ENCODE measurements around the gene IFT43. TPM values are rescaled to one million over a fixed set of nuclear protein-coding genes. Genes with fewer than 3 reads are reported as not detected.

The IFT43 gene
- total RNA-seq, 4 donors from 2014 or later, result 24.5 to 412 (median 31.2) TPM

- Histone ChIP-seq H3K4me1 (no peaks in the 10 kb centered on the region), H3K27ac (no peak overlapping the region), H3K4me3 (no peak overlapping the region), H3K9me3 (no peaks in the 10 kb centered on the region), H3K36me3 (no peaks in the 10 kb centered on the region), H3K27me3 (no peaks in the 10 kb centered on the region)
- WGBS, 2 donors (ENCODE audit: low coverage in 1 of 2), result 78 to 93% methylated on average over 3 to 10 of the region's 10 CpGs
- intact Hi-C loops (cut with DNase I; ENCODE audit: low total_unique reads), result no loop called here
- TF ChIP-seq POLR2AphosphoS5 (IDR thresholded peaks at IDR 0.05) (no peak), EP300 (IDR thresholded peaks at IDR 0.05; ENCODE audit: low read depth) (no peak), POLR2A (IDR thresholded peaks at IDR 0.05) (no peak), CTCF (IDR thresholded peaks at IDR 0.05) (no peak)
- in situ Hi-C loops (cut with MboI; ENCODE audit: low pct_ligation_motif_present in 1 of 4, low pct_unique_long_range_greater_than_20kb in 1 of 4, low sequenced_read_pairs in 3 of 4), result no loop called here
- DNase-seq, result no peak
These were observed 138.1 kb downstream of the IFT43 start for GRCh38 chr14:76123426-76124225.

GRCh38 chr14:76125511-76125910 lies 139.9 kb downstream of the IFT43 start:
- no peak for DNase-seq
- WGBS, 2 donors (ENCODE audit: low coverage in 1 of 2), result 49 to 64% methylated on average over 4 to 8 of the region's 8 CpGs
- intact Hi-C loops (cut with DNase I; ENCODE audit: low total_unique reads), result no loop called here
- in situ Hi-C loops (cut with MboI; ENCODE audit: low pct_ligation_motif_present in 1 of 4, low pct_unique_long_range_greater_than_20kb in 1 of 4, low sequenced_read_pairs in 3 of 4), result no loop called here
- TF ChIP-seq CTCF (IDR thresholded peaks at IDR 0.05) (no peak), POLR2AphosphoS5 (IDR thresholded peaks at IDR 0.05) (no peak), EP300 (IDR thresholded peaks at IDR 0.05; ENCODE audit: low read depth) (no peak), POLR2A (IDR thresholded peaks at IDR 0.05) (no peak)
- Histone ChIP-seq H3K4me3 (no peak overlapping the region), H3K9me3 (no peaks in the 10 kb centered on the region), H3K36me3 (no peaks in the 10 kb centered on the region), H3K27ac (no peak overlapping the region), H3K27me3 (peaks cover 12% of the 10 kb centered on the region), H3K4me1 (no peaks in the 10 kb centered on the region)

GRCh38 chr14:76126076-76126475 lies 140.5 kb downstream of the IFT43 start:
- Histone ChIP-seq H3K27me3 (peaks cover 17% of the 10 kb centered on the region), H3K4me1 (no peaks in the 10 kb centered on the region), H3K27ac (no peak overlapping the region), H3K4me3 (no peak overlapping the region), H3K36me3 (no peaks in the 10 kb centered on the region), H3K9me3 (no peaks in the 10 kb centered on the region)
- TF ChIP-seq POLR2AphosphoS5 (IDR thresholded peaks at IDR 0.05) (no peak), EP300 (IDR thresholded peaks at IDR 0.05; ENCODE audit: low read depth) (no peak), CTCF (IDR thresholded peaks at IDR 0.05) (no peak), POLR2A (IDR thresholded peaks at IDR 0.05) (no peak)
- in situ Hi-C loops (cut with MboI; ENCODE audit: low pct_ligation_motif_present in 1 of 4, low pct_unique_long_range_greater_than_20kb in 1 of 4, low sequenced_read_pairs in 3 of 4), result no loop called here
- intact Hi-C loops (cut with DNase I; ENCODE audit: low total_unique reads), result no loop called here
- DNase-seq, result no peak
- WGBS, 2 donors (ENCODE audit: low coverage in 1 of 2), result 73 to 84% methylated on average over 4 to 5 of the region's 5 CpGs

- in situ Hi-C loops (cut with MboI; ENCODE audit: low pct_ligation_motif_present in 1 of 4, low pct_unique_long_range_greater_than_20kb in 1 of 4, low sequenced_read_pairs in 3 of 4), result no loop called here
- H3K27me3 ChIP-seq, result peaks cover 37% of the 10 kb centered on the region
- intact Hi-C loops (cut with DNase I; ENCODE audit: low total_unique reads), result no loop called here
These were observed 144.5 kb downstream of the IFT43 start for GRCh38 chr14:76129851-76130576.

More at GRCh38 chr14:76129851-76130576, 144.5 kb downstream of the IFT43 start:
- H3K36me3 ChIP-seq, result no peaks in the 10 kb centered on the region
- 68% methylated on average over 2 of the region's 3 CpGs; no CpG with 5 or more reads in 1 of the 2 donors for WGBS, 2 donors (ENCODE audit: low coverage in 1 of 2)
- DNase-seq, result no peak
- H3K4me1 ChIP-seq, result no peaks in the 10 kb centered on the region
- H3K9me3 ChIP-seq, result no peaks in the 10 kb centered on the region
- H3K4me3 ChIP-seq, result no peak overlapping the region
- no peak overlapping the region for H3K27ac ChIP-seq
- no peak for TF ChIP-seq POLR2A (IDR thresholded peaks at IDR 0.05)
- no peak for TF ChIP-seq EP300 (IDR thresholded peaks at IDR 0.05; ENCODE audit: low read depth)

Data from transverse colon (tissue), 4 donors.